Thyroid gland (tissue), 4 donors: ENCODE results near the gene SSX2IP. TPM values are rescaled to one million over a fixed set of nuclear protein-coding genes. Genes with fewer than 3 reads are reported as not detected.

ENCODE experiments used
- DNase-seq, 2 donors: peaks; one replicate each; pipeline ENCODE4 v3.0.0-alpha.2; 2019
- H3K27ac ChIP-seq, 3 donors: fragments of 200-600 bp; sonication (generic); 1 replicate in 2 of 3; 2 replicates in 1 of 3; pipeline ENCODE4 v1.5.1; 2016 to 2019; ENCODE audit warnings: mild to moderate bottlenecking in 1 of 3, moderate library complexity in 1 of 3
- H3K27me3 ChIP-seq: fragments of 200-600 bp; sonication (generic); one replicate; pipeline ENCODE4 v1.5.1; 2019
- H3K36me3 ChIP-seq, 2 donors: fragments of 200-600 bp; sonication (generic); one replicate each; pipeline ENCODE4 v1.5.1; 2016 to 2019
- H3K4me1 ChIP-seq, 2 donors: fragments of 200-600 bp; sonication (generic); one replicate each; pipeline ENCODE4 v1.5.1; 2017 to 2019
- H3K4me3 ChIP-seq, 3 donors: fragments of 200-600 bp; sonication (generic); replicated peaks in 1 of 3; 1 replicate in 2 of 3; 2 replicates in 1 of 3; pipeline ENCODE4 v1.5.1; 2016; ENCODE audit warnings: mild to moderate bottlenecking in 1 of 3
- H3K9me3 ChIP-seq: fragments of 200-600 bp; sonication (generic); one replicate; pipeline ENCODE4 v1.5.1; 2017
- CTCF ChIP-seq, 6 experiments: fragments of 200-600 bp in 3 of 6; fragments of 450-650 bp in 3 of 6; sonication (generic) in 3 of 6; IDR thresholded peaks; one replicate each; pipeline ENCODE4 v1.5.1; 2016 to 2019; ENCODE audit warnings: antibody characterized with exemption in 6 of 6, mild to moderate bottlenecking in 2 of 6, inconsistent platforms in 1 of 6, moderate library complexity in 1 of 6
- POLR2A ChIP-seq, 2 donors: fragments of 450-650 bp; IDR thresholded peaks; one replicate each; pipeline ENCODE4 v1.6.1; 2017; ENCODE audit warnings: antibody characterized with exemption in 2 of 2, mild to moderate bottlenecking in 2 of 2, moderate library complexity in 1 of 2
- WGBS, 2 donors: methylation state at CpG; one replicate each; pipeline ENCODE4 v1.1.5; 2017; 5-methylcytosine and 5-hydroxymethylcytosine counted together
- intact Hi-C: fragments of 100-400 bp; cut with DNase I; formaldehyde crosslinking; loops from one replicate; pipeline ENCODE4 v1.15.1; 2023
- total RNA-seq, 4 donors: library from RNA; depleted of rRNA; stranded (reverse); fragments of >200 nt; gene quantifications; one replicate each; pipeline ENCODE4 v1.2.3, GENCODE V29; 2016

Gene SSX2IP
- total RNA-seq, 4 donors from 2014 or later, result 9.0 to 11.4 (median 9.5) TPM

GRCh38 chr1:84691122-84691783, 992 bp upstream of the SSX2IP start:
- 32 to 34% methylated on average over 13 of the region's 13 CpGs for WGBS, 2 donors
- DNase-seq, result no peak
- intact Hi-C loops, result no loop called here
- TF ChIP-seq CTCF (IDR thresholded peaks at IDR 0.05) (no peak), POLR2A (IDR thresholded peaks at IDR 0.05) (no peak)
- no peaks in the 10 kb centered on the region for H3K27me3 ChIP-seq
- peaks cover 6 to 7% of the 10 kb centered on the region in 2 donors for H3K4me1 ChIP-seq
- H3K27ac ChIP-seq, result peak overlapping the region in 2 of 3 donors; percentile 62 to 78
- peak overlapping the region; percentile 55 to 91 (median 55) for H3K4me3 ChIP-seq
- no peaks in the 10 kb centered on the region for H3K9me3 ChIP-seq
- H3K36me3 ChIP-seq, result no peaks in the 10 kb centered on the region

GRCh38 chr1:84689514-84690396, 506 bp downstream of the SSX2IP start:
- 4 to 9% methylated on average over 15 to 21 of the region's 67 CpGs for WGBS, 2 donors
- DNase-seq, result peak in 1 of 2 donors; percentile 71
- H3K4me3 ChIP-seq, result peak overlapping the region; percentile 55 to 91 (median 55)
- peak overlapping the region; percentile 26 to 78 (median 62) for H3K27ac ChIP-seq
- peaks cover 6 to 7% of the 10 kb centered on the region in 2 donors for H3K4me1 ChIP-seq
- H3K36me3 ChIP-seq, result no peaks in the 10 kb centered on the region
- intact Hi-C loops, result no loop called here
- no peaks in the 10 kb centered on the region for H3K9me3 ChIP-seq
- H3K27me3 ChIP-seq, result no peaks in the 10 kb centered on the region
- TF ChIP-seq CTCF (IDR thresholded peaks at IDR 0.05), result peak in 1 of 6 experiments; percentile 26
- no peak for TF ChIP-seq POLR2A (IDR thresholded peaks at IDR 0.05)

- TF ChIP-seq POLR2A (IDR thresholded peaks at IDR 0.05) (no peak), CTCF (IDR thresholded peaks at IDR 0.05) (no peak)
- Histone ChIP-seq H3K36me3 (no peaks in the 10 kb centered on the region), H3K27ac (no peak overlapping the region), H3K4me3 (no peak overlapping the region), H3K4me1 (peaks cover 6 to 7% of the 10 kb centered on the region in 2 donors), H3K27me3 (no peaks in the 10 kb centered on the region), H3K9me3 (no peaks in the 10 kb centered on the region)
- WGBS, 2 donors, result 78 to 88% methylated on average over 8 of the region's 8 CpGs
- no peak for DNase-seq
- intact Hi-C loops, result no loop called here
Observed at GRCh38 chr1:84688463-84689061, 1.7 kb downstream of the SSX2IP start.

- H3K27me3 ChIP-seq, result no peaks in the 10 kb centered on the region
- no peak overlapping the region for H3K27ac ChIP-seq
- H3K4me1 ChIP-seq, result peaks cover 6 to 7% of the 10 kb centered on the region in 2 donors
- 94 to 95% methylated on average over 5 of the region's 5 CpGs for WGBS, 2 donors
- no peaks in the 10 kb centered on the region for H3K36me3 ChIP-seq
- DNase-seq, result no peak
- TF ChIP-seq POLR2A (IDR thresholded peaks at IDR 0.05) (no peak), CTCF (IDR thresholded peaks at IDR 0.05) (no peak)
- H3K4me3 ChIP-seq, result no peak overlapping the region
- H3K9me3 ChIP-seq, result no peaks in the 10 kb centered on the region
- intact Hi-C loops, result no loop called here
Observed at GRCh38 chr1:84687714-84688462, 2.4 kb downstream of the SSX2IP start.
